Ovary (tissue), 3 donors: ENCODE results near the gene EPYC.

Source experiments
- POLR2A ChIP-seq: fragments of 450-650 bp; IDR thresholded peaks from one replicate; pipeline ENCODE4 v1.6.1; 2017; ENCODE audit warnings: antibody characterized with exemption, mild to moderate bottlenecking, moderate library complexity
- TF ChIP-seq, protein P1 (sequence below), 3 donors: fragments of 450-650 bp in 2 of 3; fragments of 200-600 bp in 1 of 3; IDR thresholded peaks; one replicate each; pipeline versions ENCODE4 v1.5.1 to v1.8.0; 2016 to 2022; ENCODE audit warnings: antibody characterized with exemption in 3 of 3, mild to moderate bottlenecking in 1 of 3
- donor health status: DM: no; HTN: no; CAD: no.

DNA sequence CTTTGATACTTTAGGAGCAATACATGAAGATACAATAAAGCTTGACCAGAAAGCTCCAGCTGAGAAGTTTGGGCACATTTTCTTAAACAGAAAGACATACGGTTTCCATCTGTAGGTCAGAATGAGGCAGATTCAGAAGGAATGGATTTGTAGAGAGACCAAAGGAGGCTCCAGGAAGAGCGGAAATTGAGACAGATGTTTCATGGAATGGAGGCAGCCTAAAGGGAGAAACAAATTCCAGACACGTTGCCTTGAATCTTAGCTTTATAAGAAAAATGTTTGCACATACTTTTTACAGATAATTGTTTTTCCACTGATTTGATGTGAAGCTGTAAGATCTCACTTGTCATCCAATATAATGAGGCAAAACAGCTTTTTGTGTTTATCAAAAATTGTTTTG, 24.8 kb downstream of the EPYC start:
- TF ChIP-seq, protein P1, sequence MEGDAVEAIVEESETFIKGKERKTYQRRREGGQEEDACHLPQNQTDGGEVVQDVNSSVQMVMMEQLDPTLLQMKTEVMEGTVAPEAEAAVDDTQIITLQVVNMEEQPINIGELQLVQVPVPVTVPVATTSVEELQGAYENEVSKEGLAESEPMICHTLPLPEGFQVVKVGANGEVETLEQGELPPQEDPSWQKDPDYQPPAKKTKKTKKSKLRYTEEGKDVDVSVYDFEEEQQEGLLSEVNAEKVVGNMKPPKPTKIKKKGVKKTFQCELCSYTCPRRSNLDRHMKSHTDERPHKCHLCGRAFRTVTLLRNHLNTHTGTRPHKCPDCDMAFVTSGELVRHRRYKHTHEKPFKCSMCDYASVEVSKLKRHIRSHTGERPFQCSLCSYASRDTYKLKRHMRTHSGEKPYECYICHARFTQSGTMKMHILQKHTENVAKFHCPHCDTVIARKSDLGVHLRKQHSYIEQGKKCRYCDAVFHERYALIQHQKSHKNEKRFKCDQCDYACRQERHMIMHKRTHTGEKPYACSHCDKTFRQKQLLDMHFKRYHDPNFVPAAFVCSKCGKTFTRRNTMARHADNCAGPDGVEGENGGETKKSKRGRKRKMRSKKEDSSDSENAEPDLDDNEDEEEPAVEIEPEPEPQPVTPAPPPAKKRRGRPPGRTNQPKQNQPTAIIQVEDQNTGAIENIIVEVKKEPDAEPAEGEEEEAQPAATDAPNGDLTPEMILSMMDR (IDR thresholded peaks at IDR 0.05): no peak
- TF ChIP-seq POLR2A: no peak
